Choroid plexus epithelial cell (primary cell): Measurements from ENCODE around the gene OTP.

Source experiments
- DNase-seq: peaks from one replicate; pipeline ENCODE4 v3.0.0-alpha.2; 2010; ENCODE audit warnings: low read depth
- H3K4me3 ChIP-seq: 2 replicates; pipeline ENCODE4 v1.5.1; 2011; ENCODE audit warnings: low read depth, mild to moderate bottlenecking, control low read depth, low read length, moderate library complexity
- CTCF ChIP-seq: conservative IDR thresholded peaks from 2 replicates; pipeline ENCODE4 v1.5.1; 2011; ENCODE audit warnings: low read depth, mild to moderate bottlenecking, control low read depth, inconsistent platforms, low read length, moderate library complexity

The OTP gene

GRCh38 chr5:77637998-77638762, at the start of gene OTP:
Gene OTP (minus strand): TSS chr5:77638713. CDS start chr5:77638549, 164 bp downstream.
- TF ChIP-seq CTCF, result no peak
- no peak for DNase-seq
- H3K4me3 ChIP-seq, result no peak within 1 kb of the TSS

GRCh38 chr5:77683171-77683732, 44.7 kb upstream of the OTP start:
- DNase-seq, result no peak
- H3K4me3 ChIP-seq, result no peak overlapping the region
- no peak for TF ChIP-seq CTCF

- DNase-seq, result no peak
- H3K4me3 ChIP-seq, result no peak overlapping the region
- TF ChIP-seq CTCF, result no peak
Observed at GRCh38 chr5:77670526-77670925, 32.0 kb upstream of the OTP start.

GRCh38 chr5:77669677-77670076, 31.2 kb upstream of the OTP start:
- TF ChIP-seq CTCF, result no peak
- H3K4me3 ChIP-seq, result no peak overlapping the region
- DNase-seq, result no peak

GRCh38 chr5:77663090-77663863, 24.8 kb upstream of the OTP start:
- no peak for DNase-seq
- no peak for TF ChIP-seq CTCF
- no peak overlapping the region for H3K4me3 ChIP-seq

GRCh38 chr5:77662635-77663034, 24.1 kb upstream of the OTP start:
- no peak for DNase-seq
- TF ChIP-seq CTCF, result no peak
- H3K4me3 ChIP-seq, result no peak overlapping the region

- no peak overlapping the region for H3K4me3 ChIP-seq
- no peak for DNase-seq
- TF ChIP-seq CTCF, result no peak
Observed at GRCh38 chr5:77658662-77659061, 20.1 kb upstream of the OTP start.
